IMR-90 (cell line): ENCODE results near the gene FRK. TPM values are rescaled to one million over a fixed set of nuclear protein-coding genes. Genes with fewer than 3 reads are reported as not detected.

Experiments
- ATAC-seq: fragments of 200-7000 bp; cut with Tn5 transposase; 2 replicates; pipeline ENCODE4 v1.9.1; 2020; ENCODE audit warnings: low read depth, mild to moderate bottlenecking, moderate library complexity
- BruUV-seq: library from RNA; stranded (reverse); fragments of 400-500 nt; replicated peaks from 2 replicates; lab custom pipeline; 2021; lab: Mats Ljungman, UMichigan
- CTCF ChIA-PET: fragments of 300-600 bp; formaldehyde crosslinking; extraction: SDS; loops from one replicate; lab custom pipeline; 2021; ENCODE audit warnings: antibody characterized with exemption; lab: Yijun Ruan, JAX
- POLR2A ChIA-PET: fragments of 300-600 bp; sonication (Branson Sonifier 250); formaldehyde crosslinking; loops from one replicate; lab custom pipeline; 2022; ENCODE audit warnings: antibody characterized with exemption; ENCODE audit not compliant: unreplicated experiment; lab: Charles Lee
- DNase-seq: peaks from one replicate; pipeline ENCODE4 v3.0.0; 2013
- H2AFZ ChIP-seq: replicated peaks from 2 replicates; pipeline ENCODE3; 2013; ENCODE audit warnings: low read length, mild to moderate bottlenecking; ENCODE audit not compliant: poor library complexity
- H2AK5ac ChIP-seq: 2 replicates; pipeline ENCODE4 v1.6.1; 2013; ENCODE audit warnings: low read depth, low read length, inconsistent platforms
- H2AK9ac ChIP-seq: replicated peaks from 2 replicates; pipeline ENCODE3; 2013; ENCODE audit warnings: mild to moderate bottlenecking, low read depth, low read length, moderate library complexity; ENCODE audit not compliant: poor library complexity
- H2BK120ac ChIP-seq: 2 replicates; pipeline ENCODE4 v1.6.1; 2013; ENCODE audit warnings: low read depth, low read length, inconsistent platforms
- H2BK15ac ChIP-seq: 3 replicates; pipeline ENCODE4 v1.6.1; 2013; ENCODE audit warnings: low read depth, low read length, inconsistent platforms
- H2BK20ac ChIP-seq: 2 replicates; pipeline ENCODE4 v1.6.1; 2013; ENCODE audit warnings: low read depth, mild to moderate bottlenecking, inconsistent platforms, low read length, moderate library complexity
- H2BK5ac ChIP-seq: 2 replicates; pipeline ENCODE4 v1.6.1; 2013; ENCODE audit warnings: mild to moderate bottlenecking, low read depth, low read length, inconsistent platforms; ENCODE audit not compliant: poor library complexity, severe bottlenecking
- H3K14ac ChIP-seq: replicated peaks from 2 replicates; pipeline ENCODE4 v1.6.1; 2013; ENCODE audit warnings: low read depth, low read length, inconsistent platforms
- H3K18ac ChIP-seq: 2 replicates; pipeline ENCODE4 v1.6.1; 2013; ENCODE audit warnings: low read depth, low read length, control low read depth
- H3K23ac ChIP-seq: 2 replicates; pipeline ENCODE4 v1.6.1; 2013; ENCODE audit warnings: low read depth, low read length, inconsistent platforms
- H3K27ac ChIP-seq: 2 replicates; pipeline ENCODE4 v1.5.1; 2013; ENCODE audit warnings: mild to moderate bottlenecking, control low read depth, low read length; ENCODE audit not compliant: insufficient read depth
- H3K27me3 ChIP-seq: 2 replicates; pipeline ENCODE4 v1.6.1; 2013; ENCODE audit warnings: low read length; ENCODE audit not compliant: control insufficient read depth, insufficient read depth
- H3K36me3 ChIP-seq: 2 replicates; pipeline ENCODE4 v1.6.1; 2013; ENCODE audit warnings: low read length, mixed read lengths; ENCODE audit not compliant: control insufficient read depth, insufficient read depth
- H3K4ac ChIP-seq: 2 replicates; pipeline ENCODE4 v1.6.1; 2013; ENCODE audit warnings: low read depth, low read length, inconsistent platforms
- H3K4me1 ChIP-seq: 2 replicates; pipeline ENCODE4 v1.6.1; 2013; ENCODE audit warnings: low read length, mixed read lengths; ENCODE audit not compliant: control insufficient read depth, insufficient read depth
- H3K4me2 ChIP-seq: 2 replicates; pipeline ENCODE4 v1.6.1; 2013; ENCODE audit warnings: low read depth, mild to moderate bottlenecking, control low read depth, low read length, moderate library complexity
- H3K4me3 ChIP-seq: 2 replicates; pipeline ENCODE4 v1.5.1; 2013; ENCODE audit warnings: low read depth, mild to moderate bottlenecking, control low read depth, low read length, moderate library complexity; ENCODE audit not compliant: insufficient read depth
- H3K56ac ChIP-seq: 2 replicates; pipeline ENCODE4 v1.6.1; 2013; ENCODE audit warnings: low read length, inconsistent platforms; ENCODE audit not compliant: insufficient read depth; ENCODE audit errors: extremely low read depth
- H3K79me1 ChIP-seq, 2 experiments: 2 replicates each; pipeline ENCODE4 v1.6.1; 2013; ENCODE audit warnings: low read length in 2 of 2, inconsistent platforms in 1 of 2, low read depth in 1 of 2
- H3K9ac ChIP-seq: 2 replicates; pipeline ENCODE4 v1.6.1; 2013; ENCODE audit warnings: low read depth, low read length, control low read depth
- H3K9me1 ChIP-seq: 2 replicates; pipeline ENCODE4 v1.6.1; 2013; ENCODE audit warnings: low read length, inconsistent platforms; ENCODE audit not compliant: insufficient read depth
- H3K9me3 ChIP-seq: 2 replicates; pipeline ENCODE4 v1.6.1; 2013; ENCODE audit warnings: low read length; ENCODE audit not compliant: control insufficient read depth, insufficient read depth
- H4K20me1 ChIP-seq: 2 replicates; pipeline ENCODE4 v1.6.1; 2013; ENCODE audit warnings: low read length, inconsistent platforms; ENCODE audit not compliant: insufficient read depth
- H4K5ac ChIP-seq: 2 replicates; pipeline ENCODE4 v1.6.1; 2013; ENCODE audit warnings: mild to moderate bottlenecking, low read depth, low read length, control low read depth
- H4K8ac ChIP-seq, 2 experiments: 2 replicates each; pipeline ENCODE4 v1.6.1; 2013; ENCODE audit warnings: low read depth in 2 of 2, low read length in 2 of 2, control low read depth in 1 of 2, inconsistent platforms in 1 of 2
- H4K91ac ChIP-seq: 2 replicates; pipeline ENCODE4 v1.6.1; 2013; ENCODE audit warnings: low read depth, low read length, inconsistent platforms; ENCODE audit not compliant: insufficient read depth
- BHLHE40 ChIP-seq: fragments of 150-350 bp; IDR thresholded peaks from 2 replicates; pipeline ENCODE4 v1.6.1; 2016; ENCODE audit warnings: mild to moderate bottlenecking, low read depth, low read length
- CEBPB ChIP-seq: IDR thresholded peaks from 2 replicates; pipeline ENCODE4 v1.6.1; 2012; ENCODE audit warnings: low read depth, low read length, improper control_type of control experiment
- CTCF ChIP-seq: conservative IDR thresholded peaks from 2 replicates; pipeline ENCODE4 v1.5.1; 2012; ENCODE audit warnings: mild to moderate bottlenecking, low read depth, low read length, improper control_type of control experiment
- MAZ ChIP-seq: IDR thresholded peaks from 2 replicates; pipeline ENCODE4 v1.6.1; 2012; ENCODE audit warnings: low read depth, mild to moderate bottlenecking, low read length, improper control_type of control experiment, moderate library complexity, borderline replicate concordance
- RAD21 ChIP-seq: IDR thresholded peaks from 2 replicates; pipeline ENCODE4 v1.6.1; 2012; ENCODE audit warnings: low read length, improper control_type of control experiment
- RCOR1 ChIP-seq: IDR thresholded peaks from 2 replicates; pipeline ENCODE4 v1.6.1; 2012; ENCODE audit warnings: mild to moderate bottlenecking, low read length, improper control_type of control experiment; ENCODE audit not compliant: insufficient replicate concordance
- RFX5 ChIP-seq: IDR thresholded peaks from 2 replicates; pipeline ENCODE4 v1.8.0; 2012; ENCODE audit warnings: low read depth, mild to moderate bottlenecking, low read length, moderate library complexity
- WGBS, 2 experiments: methylation state at CpG; one replicate each; pipeline versions ENCODE4 v1.1.5 to v1.1.7; 2013; ENCODE audit warnings: missing lambda C conversion rate in 2 of 2; ENCODE audit not compliant: insufficient read length in 1 of 2; ENCODE audit errors: extremely low coverage in 2 of 2; 5-methylcytosine and 5-hydroxymethylcytosine counted together
- dilution Hi-C: fragments of 300-500 bp; cut with HindIII; formaldehyde crosslinking; loops from one replicate; pipeline ENCODE4 v1.14.3; 2018; ENCODE audit warnings: low sequenced_read_pairs; ENCODE audit not compliant: unreplicated experiment
- in situ Hi-C: fragments of 300-500 bp; cut with MboI; formaldehyde crosslinking; loops from 3 replicates; pipeline ENCODE4 v1.14.3; 2019; ENCODE audit warnings: low sequenced_read_pairs, inconsistent platforms, mixed read lengths
- intact Hi-C: fragments of 100-400 bp; cut with micrococcal nuclease; formaldehyde crosslinking; loops from 2 replicates; pipeline ENCODE4 v1.10.0; 2022
- polyA plus RNA-seq, 3 experiments: library from polyadenylated mRNA; depleted of rRNA; stranded (reverse); fragments of >200 nt; gene quantifications; 2 replicates each; pipeline ENCODE4 v1.2.3, GENCODE V29; 2012; ENCODE audit warnings: low replicate concordance in 1 of 3
- total RNA-seq: library from RNA; depleted of rRNA; stranded (reverse); fragments of >200 nt; gene quantifications from 2 replicates; pipeline ENCODE4 v1.2.3, GENCODE V29; 2012

Gene FRK
- total and polyA plus RNA-seq, 2 of the 4 experiments (the other 2 are of a cell fraction), result under 0.01 to 0.02 TPM

DNA sequence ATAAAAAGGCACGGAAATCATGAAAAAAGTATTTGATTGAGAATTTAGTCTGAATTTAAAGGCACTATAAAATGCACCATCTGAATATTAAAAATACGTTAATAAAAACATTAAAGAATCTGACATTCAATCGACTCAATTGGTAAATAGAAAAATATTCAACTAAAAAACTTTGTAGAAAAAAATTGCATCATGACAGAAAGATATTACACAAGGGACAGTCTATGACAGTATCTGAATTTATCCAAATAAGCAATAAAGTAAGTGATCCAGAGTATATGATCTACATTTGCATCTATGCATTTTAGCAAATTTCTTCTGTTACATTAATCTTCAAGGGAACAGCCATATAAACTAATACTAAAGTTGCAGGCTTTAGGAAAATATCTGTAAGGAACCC lies 9.4 kb downstream of the FRK start:
- no CpG with 5 or more reads among the region's 3 CpGs for WGBS, 2 experiments
- intact Hi-C loops, result no loop called here

More for the DNA sequence above, 9.4 kb downstream of the FRK start:
- H3K9ac ChIP-seq, result no peak overlapping the region
- POLR2A ChIA-PET, result no interaction called here
- no peaks in the 10 kb centered on the region for H3K9me3 ChIP-seq
- H3K79me1 ChIP-seq, result no peaks in the 10 kb centered on the region
- no peak overlapping the region for H4K8ac ChIP-seq
- no peak overlapping the region for H3K27ac ChIP-seq
- no peak overlapping the region for H2BK120ac ChIP-seq
- no peak overlapping the region for H3K4me3 ChIP-seq
- no peaks in the 10 kb centered on the region for H3K36me3 ChIP-seq
- H2AK9ac ChIP-seq, result no peak overlapping the region
- H2AK5ac ChIP-seq, result no peak overlapping the region
- H3K56ac ChIP-seq, result no peak overlapping the region
- no peaks in the 10 kb centered on the region for H3K9me1 ChIP-seq
- no peak overlapping the region for H3K23ac ChIP-seq
- TF ChIP-seq CEBPB, result 0 out of 2 replicates have a peak, but pooled peaks have one; percentile 20
- no peak for TF ChIP-seq BHLHE40
- no peak for TF ChIP-seq RCOR1
- no peak for TF ChIP-seq RAD21
- TF ChIP-seq MAZ, result no peak
- no peak for TF ChIP-seq CTCF
- TF ChIP-seq RFX5, result no peak
- H2BK15ac ChIP-seq, result no peak overlapping the region
- no peaks in the 10 kb centered on the region; the same call in 1 of the 2 replicates for H3K4me1 ChIP-seq
- no peak overlapping the region for H2AFZ ChIP-seq
- no peak overlapping the region for H3K4ac ChIP-seq
- no peak for DNase-seq
- no peak overlapping the region for H3K4me2 ChIP-seq
- H2BK5ac ChIP-seq, result no peak overlapping the region
- H3K14ac ChIP-seq, result no peak overlapping the region
- no peak overlapping the region for H4K91ac ChIP-seq
- CTCF ChIA-PET, result no interaction called here
- no peak for ATAC-seq
- H3K18ac ChIP-seq, result no peak overlapping the region
- in situ Hi-C loops (no loop called here), dilution Hi-C loops (no loop called here)
- H2BK20ac ChIP-seq, result no peak overlapping the region
- no TSS peak for BruUV-seq
- H4K20me1 ChIP-seq, result no peaks in the 10 kb centered on the region
- H3K27me3 ChIP-seq, result no peaks in the 10 kb centered on the region
- H4K5ac ChIP-seq, result no peak overlapping the region
